ENCODE data around the gene PADI1.

The PADI1 gene

DNA sequence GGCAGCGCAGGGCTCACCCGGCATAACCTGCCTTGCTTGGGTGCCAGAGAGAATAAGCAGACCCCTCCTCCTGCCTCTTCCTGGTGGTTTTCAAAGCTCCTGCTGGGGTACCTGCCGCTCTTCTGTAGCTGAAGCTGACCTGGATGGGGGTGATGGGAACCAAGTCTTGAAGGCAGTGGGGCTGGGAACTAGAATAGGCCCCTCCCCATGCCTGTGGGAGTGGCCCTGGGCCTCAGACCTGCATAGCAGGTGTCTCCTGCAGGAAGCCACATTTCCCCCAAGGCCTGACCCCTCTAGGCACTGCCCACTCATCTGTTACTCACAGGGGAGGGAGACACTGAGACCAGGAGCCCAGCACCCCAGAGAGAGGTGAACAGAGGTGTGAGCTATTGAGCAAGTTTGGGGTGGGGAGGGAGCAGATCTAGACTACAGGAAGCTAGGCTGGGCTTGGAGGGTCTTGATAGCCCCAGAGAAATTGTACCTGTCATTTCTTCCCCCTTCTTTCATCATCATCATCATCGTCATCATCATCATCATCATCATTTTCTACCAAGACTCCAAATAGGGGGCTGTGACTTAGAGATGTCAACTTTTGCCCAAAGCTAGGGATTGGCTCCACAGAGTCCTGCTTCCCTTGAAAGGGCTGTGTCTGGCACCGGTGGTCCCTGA is 10.1 kb downstream of the PADI1 start:
- DNase-seq (ENCODE audit: low read depth, low spot score), result no peak

- no peak for DNase-seq (ENCODE audit: low read depth, low spot score)
These were observed 10.6 kb downstream of the PADI1 start for GRCh38 chr1:17215545-17215890.

DNA sequence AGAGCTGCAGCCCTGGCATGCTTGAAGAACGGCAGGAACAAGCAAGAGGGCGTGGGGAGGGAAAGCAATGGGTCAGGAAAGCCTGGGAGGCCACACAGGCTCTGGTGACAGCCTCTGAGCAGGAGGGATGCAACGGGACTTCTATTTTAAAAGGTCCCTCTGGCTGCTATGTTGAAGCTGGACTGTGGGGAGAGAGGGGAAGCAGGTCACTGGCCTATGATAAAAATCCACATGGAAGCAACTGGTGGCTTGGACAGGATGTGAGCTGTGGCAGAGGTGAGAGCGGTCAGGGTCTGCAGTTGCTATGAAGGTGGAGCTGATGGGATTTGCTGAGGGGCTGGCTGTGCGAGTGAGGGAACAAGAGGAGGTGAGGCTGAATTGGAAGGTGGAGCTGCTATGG is 11.2 kb downstream of the PADI1 start:
- no peak for DNase-seq (ENCODE audit: low read depth, low spot score)

GRCh38 chr1:17217607-17218006 is 12.7 kb downstream of the PADI1 start:
- no peak for DNase-seq (ENCODE audit: low read depth, low spot score)

- DNase-seq (ENCODE audit: low read depth, low spot score), result no peak
These were observed 14.0 kb downstream of the PADI1 start for GRCh38 chr1:17218939-17219338.

DNA sequence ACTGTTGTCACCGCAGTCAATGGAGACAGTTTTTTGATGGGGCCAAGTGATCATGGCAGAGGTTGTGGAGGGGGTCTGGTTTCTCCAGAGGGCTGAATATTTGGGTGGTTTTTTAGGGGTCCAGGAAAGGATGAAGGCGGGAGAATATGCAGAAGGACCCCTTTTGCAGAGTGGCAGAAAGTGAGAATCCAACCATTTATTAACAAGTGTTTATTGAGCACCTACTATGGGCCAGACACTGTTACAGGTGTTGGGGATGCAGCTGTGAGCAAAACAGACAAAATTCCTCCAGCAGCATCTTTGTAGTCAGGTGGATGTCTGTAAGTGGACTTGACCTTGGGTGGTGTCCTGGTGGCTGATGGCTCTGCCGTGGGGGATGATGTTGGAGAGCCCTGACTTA is 15.4 kb downstream of the PADI1 start:
- no peak for DNase-seq (ENCODE audit: low read depth, low spot score)

GRCh38 chr1:17222557-17222956 is 17.6 kb downstream of the PADI1 start:
- no peak for DNase-seq (ENCODE audit: low read depth, low spot score)

DNA sequence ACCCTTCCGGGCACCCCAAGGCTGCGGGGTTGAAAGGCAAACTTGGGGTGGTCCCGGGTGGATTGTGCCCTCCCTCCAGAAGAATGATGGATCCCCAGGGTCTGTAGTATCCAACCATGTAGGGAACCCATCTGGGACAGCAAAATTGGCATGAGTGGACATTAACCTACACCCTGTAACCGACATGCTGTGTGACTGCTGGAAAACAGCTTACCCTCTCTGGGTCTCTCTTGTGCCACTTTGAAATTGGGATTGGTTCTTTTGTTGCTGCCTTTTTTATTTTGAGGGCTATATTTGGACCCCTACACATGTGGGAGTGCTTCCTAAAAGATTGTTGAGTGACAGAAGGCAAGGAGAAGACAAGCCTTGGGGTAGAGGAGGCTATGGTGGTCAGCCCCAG is 19.5 kb downstream of the PADI1 start:
- no peak for DNase-seq (ENCODE audit: low read depth, low spot score)

GRCh38 chr1:17225140-17225539 is 20.2 kb downstream of the PADI1 start:
- DNase-seq (ENCODE audit: low read depth, low spot score), result no peak

DNA sequence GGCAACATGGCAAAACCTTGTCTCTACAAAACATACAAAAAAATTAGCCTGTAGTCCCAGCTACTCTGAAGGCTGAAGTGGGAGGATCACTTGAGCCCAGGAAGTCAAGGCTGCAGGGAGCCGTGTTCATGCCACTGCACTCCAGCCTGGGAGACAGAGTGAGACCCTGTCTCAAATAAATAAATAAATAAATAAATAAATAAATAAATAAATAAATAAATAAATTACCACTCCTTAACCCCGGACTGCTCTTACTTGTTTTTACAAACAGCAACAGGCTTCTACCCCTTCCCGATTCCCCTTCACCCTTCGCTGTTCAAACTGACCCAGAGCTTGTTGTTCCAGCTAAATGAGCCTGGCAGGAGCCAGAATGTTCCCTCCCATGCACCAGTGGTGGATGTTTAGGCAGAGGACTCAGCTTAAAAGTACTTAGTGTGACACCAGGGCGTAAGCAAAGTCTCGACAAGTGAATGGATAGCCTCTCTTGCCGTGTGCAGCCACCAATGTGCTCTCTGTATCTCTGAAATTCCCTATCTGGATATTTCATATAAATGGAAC is 22.5 kb downstream of the PADI1 start:
- DNase-seq (ENCODE audit: low read depth, low spot score), result no peak

DNA sequence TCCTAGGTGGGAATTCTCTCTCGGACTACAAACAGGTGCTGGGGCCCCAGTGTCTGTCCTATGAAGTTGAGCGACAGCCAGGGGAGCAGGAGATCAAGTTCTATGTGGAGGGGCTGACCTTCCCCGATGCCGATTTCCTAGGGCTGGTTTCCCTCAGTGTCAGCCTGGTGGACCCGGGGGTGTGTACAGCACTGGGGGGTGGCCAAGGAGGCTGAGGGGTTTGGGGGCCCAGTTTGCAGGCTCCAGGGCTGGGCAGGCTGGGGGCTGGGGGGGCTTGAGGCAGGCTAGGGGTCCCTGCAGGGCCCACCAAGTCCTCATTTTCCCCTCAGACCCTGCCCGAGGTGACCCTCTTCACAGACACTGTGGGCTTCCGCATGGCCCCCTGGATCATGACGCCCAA is 23.7 kb downstream of the PADI1 start:
- no peak for DNase-seq (ENCODE audit: low read depth, low spot score)

GRCh38 chr1:17229379-17229778 is 24.5 kb downstream of the PADI1 start:
- no peak for DNase-seq (ENCODE audit: low read depth, low spot score)

DNA sequence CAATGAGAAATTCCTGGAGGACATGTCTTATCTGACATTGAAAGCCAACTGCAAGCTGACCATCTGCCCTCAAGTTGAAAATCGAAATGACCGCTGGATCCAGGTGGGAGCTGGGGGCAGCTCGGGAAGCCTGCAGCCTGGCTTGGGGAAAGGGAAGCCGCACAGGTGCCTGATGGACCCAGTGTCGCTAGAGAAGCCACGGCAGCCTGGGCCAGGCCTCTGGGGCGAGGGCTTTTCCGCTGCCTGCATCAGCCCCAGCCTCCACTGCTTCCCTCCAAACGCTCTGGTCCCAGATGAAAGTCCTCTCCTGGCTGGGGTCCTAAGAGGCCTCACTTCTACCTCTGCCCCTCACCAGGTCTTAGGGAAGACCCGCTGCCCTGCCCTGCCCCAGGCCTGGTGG is 25.2 kb downstream of the PADI1 start:
- DNase-seq (ENCODE audit: low read depth, low spot score), result no peak

DNA sequence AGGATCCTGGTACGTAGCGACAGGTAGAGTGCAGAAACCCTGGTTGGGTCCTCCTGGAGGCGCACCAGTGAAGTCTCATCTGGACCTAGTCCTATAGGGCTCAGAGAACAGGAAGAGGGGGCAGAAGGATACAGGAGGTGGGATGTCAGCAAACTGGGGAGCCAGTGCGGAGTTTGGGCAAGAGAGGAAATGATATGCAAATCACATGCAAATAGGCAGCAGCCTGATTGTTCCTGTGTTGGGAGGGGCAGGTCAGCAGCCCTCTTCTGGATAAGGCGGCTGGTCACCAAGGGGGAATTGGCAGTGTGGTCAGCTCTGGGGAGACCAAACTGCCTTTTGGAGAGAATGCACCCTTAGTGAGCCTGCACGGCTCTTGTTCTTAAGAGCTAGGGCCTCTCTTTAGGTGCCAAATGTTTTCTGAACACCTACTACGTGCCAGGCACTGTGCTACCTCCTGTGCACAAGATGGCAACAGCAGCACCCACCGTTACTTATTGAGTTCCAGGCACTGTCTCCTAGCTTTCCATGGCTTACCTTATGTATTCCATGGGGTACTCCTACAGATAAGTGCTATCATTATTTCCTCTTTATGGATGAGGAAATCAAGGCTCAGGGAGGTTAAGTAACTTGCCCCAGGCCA is 25.9 kb downstream of the PADI1 start:
- DNase-seq (ENCODE audit: low read depth, low spot score), result no peak

GRCh38 chr1:17232759-17233661 is 28.1 kb downstream of the PADI1 start:
- DNase-seq (ENCODE audit: low read depth, low spot score), result no peak

- no peak for DNase-seq (ENCODE audit: low read depth, low spot score)
These were observed 28.9 kb downstream of the PADI1 start for GRCh38 chr1:17233675-17234320.

DNA sequence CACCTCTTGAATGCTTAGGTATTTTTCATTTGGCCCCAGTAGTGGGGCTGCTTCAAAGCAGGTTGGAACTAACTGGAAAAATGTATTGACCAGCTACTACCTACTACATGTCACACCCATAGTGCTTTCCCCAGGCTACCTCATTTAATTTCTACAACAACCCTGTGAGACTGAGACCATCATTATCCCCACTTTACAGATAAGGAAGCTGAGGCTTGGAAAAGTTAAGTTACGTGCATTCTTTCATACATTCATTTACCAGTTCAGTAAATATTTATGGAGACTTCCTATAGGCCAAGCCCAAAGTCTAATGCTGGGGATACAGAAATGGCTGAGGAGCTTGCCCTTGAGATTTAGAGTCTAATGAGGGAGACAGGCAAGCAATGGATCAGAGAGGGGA is 29.5 kb downstream of the PADI1 start:
- DNase-seq (ENCODE audit: low read depth, low spot score), result no peak

DNA sequence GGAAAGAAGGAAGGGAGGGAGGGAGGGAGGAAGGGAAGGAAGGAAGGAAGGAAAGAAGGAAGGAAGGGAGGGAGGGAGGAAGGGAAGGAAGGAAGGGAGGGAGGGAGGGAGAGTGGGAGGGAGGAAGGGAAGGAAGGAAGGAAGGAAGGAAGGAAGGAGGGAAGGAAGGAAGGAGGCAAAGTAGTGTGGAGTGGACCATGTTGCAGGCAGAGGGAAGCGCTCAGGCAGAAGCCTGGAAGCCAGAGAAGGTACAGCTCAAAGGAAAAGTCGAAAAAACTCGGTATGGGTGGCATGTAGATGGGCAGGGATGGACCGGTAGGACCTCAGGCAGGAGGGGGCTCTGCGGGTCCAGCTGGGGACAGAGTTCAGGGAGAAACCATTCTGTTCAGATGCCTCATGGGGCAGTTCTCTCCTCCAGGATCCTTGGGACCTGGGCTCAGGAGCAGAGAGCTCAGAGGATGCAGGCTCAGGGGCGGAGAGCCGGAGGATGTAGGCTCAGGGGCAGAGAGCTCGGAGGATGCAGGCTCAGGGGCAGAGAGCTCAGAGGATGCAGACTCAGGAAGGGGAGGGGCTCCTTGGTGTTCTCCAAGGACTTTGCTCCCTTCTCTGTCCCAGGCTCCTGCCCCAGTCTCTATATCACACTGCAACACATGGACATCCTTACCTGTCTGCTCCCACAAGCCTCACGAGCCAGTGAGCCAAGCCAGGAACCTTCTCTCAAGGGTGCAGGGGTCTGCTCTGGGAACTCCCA is 30.4 kb downstream of the PADI1 start:
- DNase-seq (ENCODE audit: low read depth, low spot score), result no peak

GRCh38 chr1:17236779-17237560 is 32.0 kb downstream of the PADI1 start:
- peak; percentile 79 for DNase-seq (ENCODE audit: low read depth, low spot score)

DNA sequence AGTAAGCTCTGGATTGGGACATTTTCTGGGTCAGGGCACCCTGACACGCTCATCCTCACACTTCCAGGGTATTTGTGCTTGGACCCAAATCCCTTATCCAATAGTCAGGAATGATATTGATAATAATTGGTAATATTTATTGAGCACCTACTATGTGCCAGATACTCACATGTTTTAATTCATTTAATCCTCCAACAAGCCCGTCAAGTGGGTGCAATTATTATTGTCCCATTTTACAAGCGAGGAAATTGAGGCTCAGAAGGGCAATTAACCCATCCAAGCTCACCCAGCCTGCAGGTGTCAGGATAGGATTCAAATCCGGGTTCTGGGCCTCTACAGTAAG is 32.6 kb downstream of the PADI1 start:
- no peak for DNase-seq (ENCODE audit: low read depth, low spot score)

GRCh38 chr1:17239420-17239819 is 34.5 kb downstream of the PADI1 start:
- no peak for DNase-seq (ENCODE audit: low read depth, low spot score)
